GM21619 (cell line): ENCODE data around the gene TMEM132D.
"Not testable (repeated sequence)": the region's sequence is repeated elsewhere in the genome, so short reads cannot be mapped to it uniquely, and the experiment has no call there.

Experiments
- ATAC-seq: cut with Tn5 transposase; IDR thresholded peaks from one replicate; pipeline ENCODE4 v1.9.1; 2021; ENCODE audit not compliant: unreplicated experiment

The TMEM132D gene

GRCh38 chr12:129903956-129904829, at the start of gene TMEM132D:
Gene TMEM132D (minus strand): TSS chr12:129904025.
- no peak for ATAC-seq

- ATAC-seq: no peak
Measured at GRCh38 chr12:129949651-129950050, 45.8 kb upstream of the TMEM132D start.

DNA sequence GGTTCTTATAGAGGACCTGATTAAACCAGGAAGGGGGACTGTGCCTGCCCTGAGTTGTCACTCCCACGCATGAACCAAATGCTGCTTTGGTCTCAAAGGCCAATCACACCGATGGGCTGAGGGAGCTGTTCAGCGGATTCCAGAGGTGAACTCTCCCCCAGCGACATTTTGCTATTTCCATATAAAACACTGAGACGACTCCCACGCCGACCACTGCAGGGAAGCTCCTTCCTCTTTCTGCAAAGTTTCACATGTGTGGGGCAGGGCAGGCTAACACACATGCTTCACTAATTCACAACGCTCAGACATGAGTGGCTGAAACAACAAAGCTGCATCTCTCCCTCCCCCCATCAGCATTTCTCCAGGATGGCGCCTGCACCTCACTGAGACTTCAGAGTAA, 37.8 kb upstream of the TMEM132D start:
- no peak for ATAC-seq

- no peak for ATAC-seq
Measured at GRCh38 chr12:129938089-129938488, 34.3 kb upstream of the TMEM132D start.

GRCh38 chr12:129937426-129937825, 33.6 kb upstream of the TMEM132D start:
- no peak for ATAC-seq

DNA sequence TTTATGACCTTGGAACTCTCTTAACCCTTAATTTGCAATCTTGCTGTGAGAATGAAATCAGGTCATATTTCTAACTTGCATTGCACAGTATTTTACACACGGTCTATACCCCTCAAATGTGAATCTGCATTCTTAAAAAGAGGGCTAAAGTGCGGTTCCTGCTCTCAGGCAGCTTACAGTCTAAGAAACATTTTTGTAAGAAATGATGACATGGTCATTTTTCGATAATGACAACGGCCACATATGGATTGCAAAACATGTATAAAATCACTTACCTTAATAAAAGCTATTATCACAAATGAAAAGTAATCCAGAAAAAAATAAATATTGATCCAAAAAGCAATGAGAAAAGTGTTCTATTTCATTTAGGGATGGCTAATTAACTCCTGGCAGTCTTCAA, 24.8 kb upstream of the TMEM132D start:
- no peak for ATAC-seq

GRCh38 chr12:129927316-129927900, 23.6 kb upstream of the TMEM132D start:
- ATAC-seq: no peak

DNA sequence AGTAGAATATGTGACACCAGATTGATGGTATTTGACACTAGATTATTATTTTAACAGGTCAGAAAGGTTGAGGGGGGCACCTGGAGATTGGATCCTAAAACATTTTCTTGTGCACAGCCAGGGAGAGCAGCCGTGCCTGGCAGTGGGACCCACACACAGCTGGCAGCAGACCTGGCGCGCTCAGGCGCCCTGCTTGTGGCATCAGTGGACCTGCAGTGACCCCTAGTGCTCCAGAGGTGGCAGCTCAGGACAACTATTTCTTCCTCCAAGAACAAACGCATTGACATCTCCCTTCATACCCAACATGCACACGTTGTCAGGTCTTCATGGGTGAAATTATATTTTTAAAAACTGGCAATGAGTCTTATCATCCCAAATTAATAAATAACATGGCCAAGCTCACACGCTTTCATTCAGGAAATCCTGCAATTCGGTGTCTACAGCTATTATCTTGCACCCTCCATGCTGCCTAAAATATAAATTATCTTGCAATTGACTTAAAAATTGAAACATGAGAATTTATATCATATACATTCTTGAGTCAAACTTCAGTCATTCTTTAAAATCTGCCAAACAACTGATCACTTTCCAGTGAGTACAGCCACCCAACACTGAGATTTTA, 7.7 kb upstream of the TMEM132D start:
- no peak for ATAC-seq

DNA sequence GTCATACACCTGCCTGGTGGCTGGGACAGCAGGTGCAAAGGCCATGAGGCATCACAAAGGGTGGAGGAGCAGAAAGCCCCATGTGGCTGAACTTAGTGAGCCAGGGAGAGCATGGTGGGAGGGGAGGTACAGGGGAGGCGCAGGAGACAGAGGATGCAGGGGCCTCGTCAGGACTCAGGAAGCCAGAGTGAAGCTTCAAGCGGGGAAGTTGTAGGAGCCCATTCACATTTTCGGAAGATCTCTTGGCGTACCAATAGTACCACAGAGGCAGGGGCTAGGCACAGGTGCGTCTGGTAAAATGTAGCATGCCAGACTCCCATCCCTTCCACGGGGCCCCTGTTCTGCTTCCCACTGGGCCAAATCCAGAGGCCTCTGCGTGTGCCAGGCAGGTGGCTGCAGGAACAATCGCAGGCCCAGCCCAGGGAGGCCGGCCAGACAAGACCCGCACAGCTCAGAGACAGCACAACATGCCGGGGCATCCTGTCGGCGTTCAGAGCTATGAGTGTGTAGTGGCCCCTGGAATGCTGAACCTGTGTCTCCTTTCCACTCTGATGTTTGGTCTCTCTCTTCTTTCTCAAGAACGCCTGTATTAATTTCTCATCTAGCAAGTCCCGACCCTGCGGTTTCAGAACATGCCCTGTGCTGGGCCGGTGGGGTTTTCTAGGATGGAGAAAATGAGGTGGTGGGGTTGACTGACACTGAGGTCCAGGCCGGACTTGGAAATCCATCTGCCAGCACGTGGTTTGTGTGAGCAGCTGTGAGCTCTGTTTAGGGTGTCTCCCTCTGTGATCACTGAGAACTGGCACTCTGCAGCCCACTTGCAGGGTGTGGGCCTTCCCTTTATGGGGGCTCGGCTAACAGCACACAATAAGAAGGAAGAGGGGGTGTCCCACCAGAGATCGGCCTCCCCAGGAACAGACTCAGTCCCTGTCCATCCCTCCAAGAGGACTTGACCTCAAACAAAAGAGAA, 5.5 kb upstream of the TMEM132D start:
- no peak for ATAC-seq

DNA sequence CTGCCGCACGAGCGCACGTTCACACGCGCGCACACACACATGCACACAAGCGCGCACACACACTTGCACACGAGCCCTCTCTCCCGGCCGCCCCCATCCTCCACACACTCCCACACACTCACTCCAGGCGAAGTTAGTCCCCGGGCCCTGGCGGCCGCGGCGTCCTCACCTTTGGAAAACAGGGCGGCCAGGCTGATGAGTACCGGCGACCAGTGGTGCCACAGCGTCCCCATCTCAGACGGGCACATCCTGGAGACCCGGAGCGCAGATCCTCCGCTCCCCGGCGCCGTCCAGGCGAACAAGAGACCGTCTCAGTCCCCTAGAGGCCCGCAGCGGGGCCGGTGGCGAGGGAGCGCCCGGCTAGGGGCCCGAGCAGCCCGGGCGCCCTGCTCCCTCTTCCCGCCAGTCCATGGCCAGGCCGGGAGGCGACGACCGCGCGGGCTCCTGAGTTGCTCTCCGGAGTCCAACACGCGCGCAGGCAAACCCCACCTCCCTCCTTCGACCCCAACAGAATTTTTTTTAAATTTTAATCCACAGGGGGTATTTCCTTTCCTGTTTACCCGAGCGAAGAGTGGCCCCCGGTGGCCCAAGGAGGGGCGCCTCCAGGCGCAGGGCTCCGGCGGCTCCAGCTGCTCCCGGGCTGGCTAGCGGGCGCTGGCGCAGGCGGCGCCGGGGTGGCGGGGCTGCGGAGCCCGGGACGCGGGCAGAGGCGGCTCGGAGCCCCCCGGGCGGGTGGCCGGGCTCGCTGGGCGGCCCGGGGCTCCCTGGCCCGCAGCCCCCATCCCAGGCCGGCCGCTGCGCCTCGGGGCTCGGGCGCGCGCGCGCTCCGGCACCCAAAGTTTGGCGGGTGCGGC, 506 bp downstream of the TMEM132D start:
- no peak for ATAC-seq

DNA sequence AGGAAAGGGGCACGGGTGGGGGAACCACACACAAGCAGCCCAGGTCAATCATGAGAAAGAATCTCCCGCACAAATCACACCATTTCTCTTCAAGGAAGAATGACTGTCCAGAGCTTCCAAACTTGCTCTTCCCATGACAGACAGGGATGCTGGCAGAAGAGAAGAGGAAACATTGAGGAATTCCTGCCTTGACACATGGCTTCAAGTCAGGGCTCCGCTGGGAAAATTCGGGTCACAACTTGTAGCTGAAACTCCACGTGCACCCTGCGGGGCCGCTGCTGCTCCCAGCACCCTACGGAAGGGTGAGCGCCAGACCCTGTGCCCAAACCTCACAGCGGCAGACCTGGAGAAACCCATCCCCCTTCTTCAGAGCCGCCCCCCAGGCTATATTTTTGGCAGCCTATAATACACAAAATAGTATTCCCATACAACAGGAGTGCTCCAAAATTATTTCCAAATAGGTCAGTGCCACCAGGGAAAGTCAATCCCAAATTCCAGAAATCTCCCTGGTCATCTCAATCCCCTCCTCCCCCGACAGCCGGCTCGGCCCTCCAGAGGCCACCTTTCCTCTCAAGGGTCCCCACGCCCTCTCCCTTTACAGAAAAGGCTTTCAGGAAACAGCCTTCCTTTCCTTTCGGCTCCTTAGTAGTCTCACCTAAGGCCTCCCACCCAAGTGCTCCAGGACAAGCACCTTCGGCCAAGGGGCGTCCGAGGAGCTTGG, 1.3 kb downstream of the TMEM132D start:
- no peak for ATAC-seq

GRCh38 chr12:129901254-129901653, 2.6 kb downstream of the TMEM132D start:
- no peak for ATAC-seq

DNA sequence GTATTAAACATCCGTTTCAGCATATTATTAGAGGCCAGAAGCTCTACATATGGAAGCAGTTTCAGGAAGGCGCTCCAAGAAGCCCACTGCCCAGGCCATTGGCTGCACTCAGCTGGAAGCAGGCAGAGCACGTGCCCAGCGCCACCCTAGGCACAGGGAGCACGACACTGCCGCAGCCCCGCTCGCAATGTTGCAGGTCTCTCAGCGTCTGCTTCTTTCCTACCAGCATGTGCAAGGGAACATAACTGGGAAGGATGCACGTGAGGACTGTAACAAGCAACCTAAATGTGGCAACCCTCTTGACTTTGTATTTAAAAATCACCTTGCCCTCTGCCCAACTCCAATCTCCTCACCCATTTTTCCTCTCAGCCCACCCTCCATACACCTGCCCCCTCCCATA, 3.5 kb downstream of the TMEM132D start:
- no peak for ATAC-seq

DNA sequence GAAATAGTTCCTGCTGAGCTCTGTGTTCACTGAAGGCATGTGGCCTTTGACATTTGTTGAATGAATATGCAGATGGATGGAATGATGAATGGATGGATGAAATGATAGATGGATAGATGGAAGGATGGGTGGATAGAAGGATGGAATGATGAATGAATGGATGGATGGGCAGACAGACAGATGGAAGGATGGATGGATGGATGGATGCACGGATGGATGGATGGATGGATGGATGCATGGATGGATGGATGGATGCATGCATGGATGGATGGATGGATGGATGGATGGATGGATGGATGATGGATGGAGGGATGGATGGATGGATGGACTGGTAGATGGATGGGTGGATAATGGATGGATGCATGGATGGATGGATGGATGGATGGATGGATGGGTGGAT, 4.8 kb downstream of the TMEM132D start:
- not testable (repeated sequence) for ATAC-seq

- no peak for ATAC-seq
Measured at GRCh38 chr12:129893691-129894090, 10.1 kb downstream of the TMEM132D start.

DNA sequence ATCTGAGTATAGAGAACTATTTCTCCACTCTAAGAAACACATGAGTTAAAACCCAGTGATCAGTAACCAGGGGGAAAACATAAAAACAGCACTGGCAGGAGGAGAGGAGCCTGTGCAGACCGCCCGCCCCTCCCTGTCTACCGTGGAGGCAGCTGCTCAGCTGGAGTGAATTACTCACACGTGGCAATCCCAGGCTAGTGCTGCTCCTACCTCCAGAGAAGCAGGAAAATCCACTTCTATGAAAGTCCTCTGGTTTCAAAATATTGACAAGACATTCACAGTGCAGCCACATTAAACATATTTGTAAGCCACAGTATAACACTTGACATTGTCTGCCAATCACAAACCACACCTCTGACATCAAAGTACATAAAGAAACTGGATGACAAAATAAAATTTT, 16.7 kb downstream of the TMEM132D start:
- no peak for ATAC-seq

DNA sequence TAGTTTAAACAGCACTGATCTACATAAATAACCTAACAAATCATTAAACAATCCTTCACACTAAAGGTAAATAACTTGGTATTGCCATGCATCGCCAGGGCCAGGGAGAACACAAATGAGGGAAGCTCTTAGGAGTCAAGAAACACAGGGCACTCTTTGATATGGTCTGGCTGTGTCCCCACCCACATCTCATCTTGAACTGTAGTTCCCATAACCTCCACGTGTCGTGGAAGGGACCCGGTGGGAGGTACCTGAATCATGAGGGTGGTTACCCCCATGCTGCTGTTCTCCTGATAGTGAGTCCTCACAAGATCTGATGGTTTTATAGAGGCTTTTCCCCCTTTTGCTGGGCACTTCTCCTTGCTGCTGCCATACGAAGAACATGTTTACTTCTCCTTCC, 17.3 kb downstream of the TMEM132D start:
- no peak for ATAC-seq

DNA sequence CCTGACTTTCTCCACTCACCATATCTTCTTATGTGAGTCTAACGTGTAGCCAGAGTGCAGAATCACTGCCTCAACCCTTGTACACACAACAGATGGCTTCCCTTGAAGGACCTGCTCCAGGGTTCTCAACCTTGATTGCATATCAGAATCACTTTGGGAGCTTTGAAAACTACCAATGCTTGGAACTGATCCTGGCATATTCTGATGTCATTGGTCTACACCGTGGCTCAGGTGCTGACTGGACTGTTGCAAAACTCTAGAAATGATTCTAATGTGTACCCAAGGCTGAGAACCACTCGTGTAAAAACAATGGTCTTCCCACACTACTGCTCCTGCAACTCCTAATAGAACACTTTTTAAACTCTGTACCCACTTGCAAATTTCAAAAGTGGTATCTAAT, 18.5 kb downstream of the TMEM132D start:
- no peak for ATAC-seq

DNA sequence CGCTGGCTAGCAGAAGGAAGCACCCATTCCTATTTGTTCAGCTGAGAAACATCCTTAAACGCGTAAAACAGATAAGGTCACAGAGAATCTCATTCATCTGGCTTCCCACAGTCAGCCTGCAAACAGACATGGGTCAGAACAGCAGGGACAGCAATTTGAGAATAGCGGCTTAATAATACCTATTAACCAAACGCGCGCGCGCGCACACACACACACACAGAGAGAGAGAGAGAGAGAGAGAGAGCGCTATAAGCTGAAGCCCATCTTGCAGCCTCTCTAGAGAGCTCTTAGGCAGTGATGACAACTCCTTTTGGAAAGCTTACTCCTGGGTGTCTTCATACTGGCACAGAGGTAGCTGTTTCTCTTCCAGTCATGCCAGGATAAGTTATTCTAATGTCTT, 26.4 kb downstream of the TMEM132D start:
- no peak for ATAC-seq
